ENCODE measurements around the gene WDR33.

WDR33 gene

DNA sequence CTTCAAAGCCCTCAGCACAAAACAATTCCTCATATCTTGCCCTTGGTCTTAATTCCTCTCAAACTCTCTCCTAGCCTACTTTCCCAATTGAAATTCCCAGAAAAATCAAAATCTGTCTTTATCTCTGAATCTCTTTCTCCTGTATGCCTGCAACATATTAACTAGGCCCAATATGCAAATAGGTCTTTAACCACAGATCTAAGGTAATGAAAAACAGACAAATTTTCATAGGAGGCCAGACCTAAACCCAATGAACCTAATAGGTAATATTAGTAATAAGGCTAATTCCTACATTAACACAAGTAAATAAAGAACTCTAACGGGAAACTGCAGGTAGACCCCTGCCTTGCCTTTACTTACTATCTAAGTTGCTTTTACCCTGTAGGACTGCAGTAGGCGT is 41.4 kb downstream of the WDR33 start:
- no peak for TF ChIP-seq ZFX (IDR thresholded peaks at IDR 0.05)
- TF ChIP-seq, protein P1, sequence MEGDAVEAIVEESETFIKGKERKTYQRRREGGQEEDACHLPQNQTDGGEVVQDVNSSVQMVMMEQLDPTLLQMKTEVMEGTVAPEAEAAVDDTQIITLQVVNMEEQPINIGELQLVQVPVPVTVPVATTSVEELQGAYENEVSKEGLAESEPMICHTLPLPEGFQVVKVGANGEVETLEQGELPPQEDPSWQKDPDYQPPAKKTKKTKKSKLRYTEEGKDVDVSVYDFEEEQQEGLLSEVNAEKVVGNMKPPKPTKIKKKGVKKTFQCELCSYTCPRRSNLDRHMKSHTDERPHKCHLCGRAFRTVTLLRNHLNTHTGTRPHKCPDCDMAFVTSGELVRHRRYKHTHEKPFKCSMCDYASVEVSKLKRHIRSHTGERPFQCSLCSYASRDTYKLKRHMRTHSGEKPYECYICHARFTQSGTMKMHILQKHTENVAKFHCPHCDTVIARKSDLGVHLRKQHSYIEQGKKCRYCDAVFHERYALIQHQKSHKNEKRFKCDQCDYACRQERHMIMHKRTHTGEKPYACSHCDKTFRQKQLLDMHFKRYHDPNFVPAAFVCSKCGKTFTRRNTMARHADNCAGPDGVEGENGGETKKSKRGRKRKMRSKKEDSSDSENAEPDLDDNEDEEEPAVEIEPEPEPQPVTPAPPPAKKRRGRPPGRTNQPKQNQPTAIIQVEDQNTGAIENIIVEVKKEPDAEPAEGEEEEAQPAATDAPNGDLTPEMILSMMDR (conservative IDR thresholded peaks at IDR 0.05) = no peak
- H3K27ac ChIP-seq = no peak overlapping the region

DNA sequence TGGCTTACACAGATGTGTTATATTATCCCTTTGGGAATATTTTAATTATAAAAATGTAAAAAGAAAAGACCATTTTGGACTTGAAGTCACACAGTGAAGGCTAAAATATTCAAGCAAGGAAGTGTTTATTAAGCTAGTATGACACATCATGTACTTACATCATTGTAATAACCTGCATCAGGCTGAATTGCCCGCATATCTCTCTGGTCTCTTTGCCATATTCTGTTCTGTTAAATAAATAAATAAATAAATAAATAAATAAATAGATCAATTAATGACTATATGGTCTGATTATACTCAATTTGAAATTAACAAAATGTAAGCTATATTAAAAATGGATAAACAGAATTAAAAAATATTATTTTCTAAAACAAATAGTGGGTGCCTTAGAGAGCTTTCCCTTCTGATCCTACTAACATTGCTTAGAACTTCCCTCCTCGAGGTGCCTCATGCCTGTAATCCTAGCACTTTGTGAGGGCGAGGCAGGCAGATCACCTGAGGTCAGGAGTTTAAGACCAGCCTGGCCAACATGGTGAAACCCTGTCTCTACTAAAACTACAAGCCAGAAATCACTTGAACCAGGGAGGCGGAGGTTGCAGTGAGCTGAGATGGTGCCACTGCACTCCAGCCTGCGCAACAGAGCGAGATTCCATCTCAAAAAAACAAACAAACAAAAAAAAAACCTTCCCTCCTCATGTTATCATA is 42.0 kb downstream of the WDR33 start:
- TF ChIP-seq ZFX (IDR thresholded peaks at IDR 0.05) = no peak
- TF ChIP-seq, protein P1 (conservative IDR thresholded peaks at IDR 0.05) = no peak

DNA sequence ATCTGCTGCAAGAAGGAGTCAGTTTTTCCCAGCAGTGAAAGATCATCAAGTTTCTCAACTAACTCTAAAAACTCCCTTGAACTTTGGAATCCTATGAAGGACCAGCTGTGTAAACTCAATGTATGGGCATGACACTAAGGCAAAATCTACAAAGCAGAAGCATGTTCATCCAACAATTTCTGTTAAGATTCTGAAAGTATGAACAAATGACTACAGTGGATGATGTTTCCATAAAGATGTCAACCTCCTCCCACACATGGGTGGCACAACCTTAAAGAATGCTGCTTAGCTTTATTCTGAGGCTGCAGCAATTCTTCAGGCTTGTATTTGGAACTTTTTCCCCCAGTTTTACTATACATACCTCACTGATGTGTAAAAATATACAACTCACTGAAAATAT is 47.2 kb downstream of the WDR33 start:
- H3K27ac ChIP-seq = no peak overlapping the region
- TF ChIP-seq ZFX (IDR thresholded peaks at IDR 0.05) = no peak
- TF ChIP-seq, protein P1 (conservative IDR thresholded peaks at IDR 0.05) = no peak

More for the DNA sequence above, 42.0 kb downstream of the WDR33 start:
- H3K27ac ChIP-seq = no peak overlapping the region

DNA sequence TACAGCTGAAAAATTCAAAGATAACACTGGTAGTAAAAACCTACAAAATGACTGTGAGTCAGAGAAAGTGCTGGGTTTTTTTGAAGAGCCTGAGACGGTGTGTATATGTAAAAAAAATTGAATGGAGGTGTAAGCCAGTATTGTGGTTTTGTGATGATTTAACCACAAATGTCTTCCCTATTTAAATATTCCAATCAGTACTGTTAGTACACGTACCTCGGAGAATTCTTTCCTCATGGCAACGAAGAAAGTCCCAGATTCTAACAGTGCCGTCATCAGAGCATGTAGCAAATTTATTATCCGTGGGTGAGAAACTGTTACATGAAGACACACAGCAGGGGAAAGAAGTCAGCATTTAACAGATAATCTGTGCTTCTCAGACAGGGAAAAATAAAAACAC is 48.1 kb downstream of the WDR33 start:
- H3K27ac ChIP-seq = no peak overlapping the region
- TF ChIP-seq ZFX (IDR thresholded peaks at IDR 0.05) = no peak
- TF ChIP-seq, protein P1 (conservative IDR thresholded peaks at IDR 0.05) = no peak

DNA sequence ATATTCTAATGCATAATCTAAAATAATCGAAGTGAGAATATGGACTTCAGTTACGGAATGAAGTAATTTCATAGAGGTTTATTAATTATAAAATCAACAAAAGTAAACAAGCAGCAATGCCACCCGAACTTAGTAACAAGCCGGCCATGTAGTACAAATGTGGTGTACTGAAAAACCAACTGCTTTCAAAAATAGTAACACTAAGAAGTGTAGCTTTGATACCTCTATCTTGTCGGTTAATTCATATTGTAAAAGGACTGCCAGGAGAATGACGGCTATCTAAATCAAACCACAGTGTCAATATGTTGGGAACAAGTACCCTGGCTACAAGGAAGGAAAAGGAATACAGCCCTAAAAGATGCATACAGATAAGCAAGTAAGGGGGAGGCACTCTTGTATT is 48.5 kb downstream of the WDR33 start:
- TF ChIP-seq, protein P1 (conservative IDR thresholded peaks at IDR 0.05) = no peak
- no peak for TF ChIP-seq ZFX (IDR thresholded peaks at IDR 0.05)
- no peak overlapping the region for H3K27ac ChIP-seq

DNA sequence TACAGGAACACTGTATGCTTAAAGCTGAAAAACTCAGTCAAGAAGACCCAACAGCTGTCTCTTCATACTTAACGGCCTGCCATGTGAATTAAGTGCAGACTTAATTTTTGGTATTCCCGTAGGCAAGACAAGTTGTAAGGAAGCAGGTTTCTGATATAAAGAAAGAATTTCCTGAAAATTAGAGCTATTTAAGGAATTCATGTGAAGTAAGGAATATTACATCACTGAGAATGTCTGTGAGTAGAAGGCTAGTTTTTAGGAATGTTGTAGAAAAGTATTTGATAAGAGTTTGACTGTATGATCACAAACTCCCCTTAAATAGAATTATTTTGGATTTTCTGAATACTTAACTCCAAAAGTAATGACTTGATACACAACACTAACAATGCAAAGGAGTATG is 51.0 kb downstream of the WDR33 start:
- H3K27ac ChIP-seq = no peak overlapping the region
- TF ChIP-seq, protein P1 (conservative IDR thresholded peaks at IDR 0.05) = no peak
- no peak for TF ChIP-seq ZFX (IDR thresholded peaks at IDR 0.05)

DNA sequence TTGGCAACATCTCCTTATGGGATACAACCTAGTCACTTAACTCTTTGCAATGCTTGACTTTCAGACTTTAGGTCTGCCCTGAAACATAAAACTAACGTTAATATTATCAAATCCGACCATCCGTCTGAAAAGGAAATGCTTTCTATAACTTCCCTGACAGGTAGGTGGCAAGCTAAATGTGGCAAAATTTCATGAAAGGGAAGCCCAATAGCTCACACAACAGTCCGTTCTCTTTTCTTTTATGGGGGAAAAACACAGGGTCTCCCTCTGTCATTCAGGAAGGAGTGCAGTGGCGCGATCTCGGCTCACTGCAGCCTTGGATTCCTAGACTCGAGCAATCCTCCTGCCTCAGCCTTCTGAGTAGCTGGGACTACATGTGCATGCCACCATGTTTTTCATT is 56.8 kb downstream of the WDR33 start:
- no peak overlapping the region for H3K27ac ChIP-seq
- TF ChIP-seq, protein P1 (conservative IDR thresholded peaks at IDR 0.05) = no peak
